ENCODE results near the gene FAM210B.
"Not testable (repeated sequence)": the region's sequence is repeated elsewhere in the genome, so short reads cannot be mapped to it uniquely, and the experiment has no call there.

Gene FAM210B, protein sequence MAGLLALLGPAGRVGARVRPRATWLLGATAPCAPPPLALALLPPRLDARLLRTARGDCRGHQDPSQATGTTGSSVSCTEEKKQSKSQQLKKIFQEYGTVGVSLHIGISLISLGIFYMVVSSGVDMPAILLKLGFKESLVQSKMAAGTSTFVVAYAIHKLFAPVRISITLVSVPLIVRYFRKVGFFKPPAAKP

GRCh38 chr20:56358600-56359211, at the start of gene FAM210B:
TSS of gene FAM210B (plus strand) at chr20:56358974. CDS start at chr20:56359006, 32 bp downstream.
- in situ Hi-C loops (cut with MboI; ENCODE audit: low pct_unique_long_range_greater_than_20kb, low sequenced_read_pairs) = no loop called here
- peak; percentile 85 for DNase-seq

GRCh38 chr20:56316051-56316450, 42.7 kb upstream of the FAM210B start:
- no peak for DNase-seq
- in situ Hi-C loops (cut with MboI; ENCODE audit: low pct_unique_long_range_greater_than_20kb, low sequenced_read_pairs) = no loop called here

DNA sequence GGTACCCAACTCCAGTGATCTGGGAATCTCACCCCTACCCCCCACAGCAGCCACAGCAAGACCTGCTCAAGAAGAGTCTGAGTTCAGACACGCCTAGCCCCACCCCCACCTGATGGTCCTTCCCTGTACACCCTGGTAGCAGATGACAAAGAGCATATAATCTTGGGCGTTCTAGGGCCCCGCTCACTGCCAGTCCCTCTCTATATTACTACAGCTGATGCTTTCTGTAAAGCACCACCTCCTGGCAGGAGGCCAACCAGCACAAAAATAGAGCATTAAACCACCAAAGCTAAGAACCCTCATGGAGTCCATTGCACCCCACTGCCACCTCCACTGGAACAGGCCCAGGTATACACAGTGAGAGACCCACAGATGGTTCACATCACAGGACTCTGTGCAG, 42.3 kb upstream of the FAM210B start:
- in situ Hi-C loops (cut with MboI; ENCODE audit: low pct_unique_long_range_greater_than_20kb, low sequenced_read_pairs) = no loop called here
- no peak for DNase-seq

GRCh38 chr20:56322681-56323080, 36.1 kb upstream of the FAM210B start:
- DNase-seq = no peak
- in situ Hi-C loops (cut with MboI; ENCODE audit: low pct_unique_long_range_greater_than_20kb, low sequenced_read_pairs) = no loop called here

- DNase-seq = no peak
- in situ Hi-C loops (cut with MboI; ENCODE audit: low pct_unique_long_range_greater_than_20kb, low sequenced_read_pairs) = no loop called here
Observed at GRCh38 chr20:56323206-56323605, 35.6 kb upstream of the FAM210B start.

GRCh38 chr20:56323656-56324055, 35.1 kb upstream of the FAM210B start:
- in situ Hi-C loops (cut with MboI; ENCODE audit: low pct_unique_long_range_greater_than_20kb, low sequenced_read_pairs) = no loop called here
- DNase-seq = no peak

- DNase-seq = no peak
- in situ Hi-C loops (cut with MboI; ENCODE audit: low pct_unique_long_range_greater_than_20kb, low sequenced_read_pairs) = no loop called here
Observed at GRCh38 chr20:56324806-56325205, 34.0 kb upstream of the FAM210B start.

DNA sequence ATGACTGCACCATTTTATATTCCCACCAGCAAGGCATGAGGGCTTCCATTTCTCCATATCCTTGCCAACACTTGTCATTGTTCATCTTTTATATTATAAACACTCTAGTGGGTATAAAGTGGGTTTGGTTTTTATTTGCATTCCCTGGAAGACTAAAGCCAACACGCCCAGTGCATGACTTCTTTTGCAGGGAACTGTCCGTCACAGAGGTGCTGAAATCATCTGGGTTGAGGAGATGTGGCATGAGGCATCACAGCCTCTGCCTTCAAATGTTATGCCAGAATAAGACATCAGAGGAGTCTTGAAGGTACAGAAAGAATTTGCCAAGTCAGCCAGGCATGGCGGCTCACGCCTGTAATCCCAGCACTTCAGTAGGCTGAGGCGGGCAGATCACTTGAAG, 29.9 kb upstream of the FAM210B start:
- peak; percentile 9 for DNase-seq
- in situ Hi-C loops (cut with MboI; ENCODE audit: low pct_unique_long_range_greater_than_20kb, low sequenced_read_pairs) = no loop called here

DNA sequence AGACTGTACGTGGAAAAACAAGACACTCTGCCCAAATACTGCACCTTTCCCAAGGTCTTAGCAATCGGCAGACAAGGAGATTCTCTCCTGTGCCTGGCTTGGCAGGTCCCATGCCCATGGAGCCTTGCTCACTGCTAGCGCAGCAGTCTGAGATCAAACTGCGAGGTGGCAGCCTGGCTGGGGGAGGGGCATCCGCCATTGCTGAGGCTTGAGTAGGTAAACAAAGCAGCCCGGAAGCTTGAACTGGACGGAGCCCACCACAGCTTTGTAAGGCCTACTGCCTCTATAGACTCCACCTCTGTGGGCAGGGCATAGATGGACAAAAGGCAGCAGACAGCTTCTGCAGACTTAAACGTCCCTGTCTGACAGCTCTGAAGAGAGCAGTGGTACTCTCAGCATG, 22.1 kb upstream of the FAM210B start:
- DNase-seq; in situ Hi-C loops (cut with MboI; ENCODE audit: low pct_unique_long_range_greater_than_20kb, low sequenced_read_pairs): not testable (repeated sequence)

GRCh38 chr20:56342783-56343182, 16.0 kb upstream of the FAM210B start:
- in situ Hi-C loops (cut with MboI; ENCODE audit: low pct_unique_long_range_greater_than_20kb, low sequenced_read_pairs) = no loop called here
- DNase-seq = no peak

DNA sequence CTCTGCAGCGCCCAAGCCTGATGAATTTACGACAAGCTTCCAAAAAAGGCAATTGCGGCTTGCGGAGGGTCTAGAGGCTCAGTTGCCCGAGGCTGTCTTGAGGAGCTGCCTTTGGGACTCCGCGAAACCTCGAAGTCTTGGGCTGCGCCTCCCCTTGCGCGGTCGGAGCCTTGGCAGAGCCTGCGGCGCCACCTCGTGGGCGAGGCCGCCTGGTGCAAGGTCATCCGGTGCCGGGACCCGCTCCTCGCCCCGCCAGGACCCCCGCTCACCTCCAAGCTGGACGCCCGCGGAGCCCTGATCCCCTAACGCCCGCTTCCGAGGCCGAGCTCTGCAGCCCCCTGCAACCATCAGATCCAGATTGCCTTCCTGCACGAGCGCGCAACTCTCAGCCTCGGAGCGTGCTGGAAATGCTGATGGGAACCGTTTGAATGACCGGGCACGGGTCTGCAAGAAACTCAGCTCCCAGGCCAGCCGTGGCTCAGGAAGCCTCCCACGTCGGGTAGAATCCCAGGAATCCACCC, 14.9 kb upstream of the FAM210B start:
- in situ Hi-C loops (cut with MboI; ENCODE audit: low pct_unique_long_range_greater_than_20kb, low sequenced_read_pairs) = no loop called here
- DNase-seq = no peak

DNA sequence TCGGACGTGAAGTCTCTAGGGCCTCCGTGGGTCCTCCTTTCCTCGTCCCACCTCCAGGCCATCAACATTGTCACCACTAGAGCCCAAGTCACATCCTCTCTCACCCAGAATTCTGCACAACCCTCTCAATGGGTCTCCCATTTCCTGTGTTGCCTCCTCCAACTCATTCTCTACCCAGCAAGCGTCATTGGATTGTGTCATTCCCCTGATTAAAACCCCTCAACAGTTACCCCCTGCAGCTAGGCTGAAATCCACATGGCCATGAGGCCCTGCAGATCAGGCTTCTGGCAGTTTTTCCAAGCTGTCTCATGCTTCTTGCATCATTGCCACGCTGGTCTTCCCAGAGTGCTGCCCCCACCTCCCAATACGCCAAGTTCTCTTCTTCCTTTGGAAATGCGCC, 12.9 kb upstream of the FAM210B start:
- no peak for DNase-seq
- in situ Hi-C loops (cut with MboI; ENCODE audit: low pct_unique_long_range_greater_than_20kb, low sequenced_read_pairs) = no loop called here

DNA sequence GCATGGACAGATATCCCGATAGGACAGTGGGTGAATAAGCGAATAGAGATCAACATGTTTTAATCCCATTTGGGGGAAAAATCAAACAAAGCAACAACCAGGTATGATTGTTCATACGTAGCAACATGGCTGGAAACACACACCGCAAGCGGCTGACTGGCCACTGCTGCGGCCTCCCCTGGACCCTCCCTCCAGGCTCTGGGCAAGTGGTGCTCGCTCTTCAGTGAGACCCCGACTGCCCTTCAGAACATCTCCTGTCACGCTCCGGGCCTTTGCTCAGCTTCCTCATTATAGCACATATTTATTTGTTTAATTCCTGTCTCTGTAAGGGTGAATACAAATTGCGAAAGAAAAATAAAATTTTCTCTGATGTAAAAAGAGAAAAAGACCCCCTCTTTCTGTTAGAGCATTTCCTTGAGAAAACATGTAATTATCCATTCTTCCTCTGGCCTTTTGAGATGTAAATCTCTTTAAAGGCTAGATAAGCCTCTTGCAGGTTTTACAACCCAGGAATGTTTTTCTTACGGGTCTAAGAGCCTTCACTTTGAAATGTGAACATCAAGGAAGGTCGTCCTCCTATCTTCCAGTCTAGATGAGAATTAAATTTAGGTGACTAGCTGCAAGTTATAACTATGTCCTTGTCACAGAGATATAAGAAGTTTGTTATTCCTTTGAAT, 11.0 kb upstream of the FAM210B start:
- in situ Hi-C loops (cut with MboI; ENCODE audit: low pct_unique_long_range_greater_than_20kb, low sequenced_read_pairs) = no loop called here

GRCh38 chr20:56348305-56348693, 10.5 kb upstream of the FAM210B start:
- no peak for DNase-seq
- in situ Hi-C loops (cut with MboI; ENCODE audit: low pct_unique_long_range_greater_than_20kb, low sequenced_read_pairs) = no loop called here

More for the DNA sequence above, 11.0 kb upstream of the FAM210B start:
- no peak for DNase-seq

GRCh38 chr20:56348746-56349145, 10.0 kb upstream of the FAM210B start:
- DNase-seq = no peak
- in situ Hi-C loops (cut with MboI; ENCODE audit: low pct_unique_long_range_greater_than_20kb, low sequenced_read_pairs) = no loop called here

- DNase-seq = no peak
- in situ Hi-C loops (cut with MboI; ENCODE audit: low pct_unique_long_range_greater_than_20kb, low sequenced_read_pairs) = no loop called here
Observed at GRCh38 chr20:56350842-56351241, 7.9 kb upstream of the FAM210B start.

GRCh38 chr20:56352345-56353055, 6.3 kb upstream of the FAM210B start:
- no peak for DNase-seq
- in situ Hi-C loops (cut with MboI; ENCODE audit: low pct_unique_long_range_greater_than_20kb, low sequenced_read_pairs) = no loop called here

DNA sequence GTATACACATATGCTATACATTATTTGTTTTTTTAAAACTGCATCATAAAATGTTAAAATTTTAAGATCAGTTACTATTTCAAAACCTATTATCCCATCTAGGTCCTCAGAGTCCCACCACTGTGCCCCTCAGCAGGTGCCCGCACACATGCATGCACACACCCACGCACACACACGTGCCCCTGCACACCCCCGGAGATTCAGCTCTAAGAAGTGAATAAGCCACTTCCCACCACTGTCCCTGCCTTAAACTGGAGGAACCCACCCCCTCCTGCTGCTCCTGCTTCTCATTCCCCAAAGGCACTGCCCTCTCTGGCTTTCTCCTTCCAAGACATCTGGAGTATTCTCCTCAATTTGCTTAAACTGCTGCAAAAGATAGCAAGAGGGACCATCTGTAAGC, 5.4 kb upstream of the FAM210B start:
- in situ Hi-C loops (cut with MboI; ENCODE audit: low pct_unique_long_range_greater_than_20kb, low sequenced_read_pairs) = no loop called here
- no peak for DNase-seq

DNA sequence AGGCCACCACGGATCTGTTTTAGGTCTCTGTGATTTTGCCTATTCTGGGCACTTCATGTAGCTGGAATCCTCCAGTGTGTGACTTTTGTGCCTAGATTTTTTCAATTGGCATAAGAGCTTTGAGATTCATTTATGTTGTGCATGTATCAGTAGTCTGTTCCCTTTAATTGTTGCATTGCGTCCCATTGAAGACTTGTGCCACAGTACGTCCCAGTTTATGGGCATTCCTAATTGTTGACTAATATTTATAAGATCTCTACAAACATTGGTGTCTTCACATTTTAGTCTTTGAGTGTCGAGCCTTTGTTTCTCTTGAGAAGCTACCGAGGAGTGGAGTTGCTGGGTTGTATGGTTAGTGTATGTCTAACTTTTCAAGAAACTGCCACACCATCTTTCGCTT, 704 bp upstream of the FAM210B start:
- no peak for DNase-seq
- in situ Hi-C loops (cut with MboI; ENCODE audit: low pct_unique_long_range_greater_than_20kb, low sequenced_read_pairs) = no loop called here

All from KBM-7 (cell line).